Measurements from ENCODE around the gene EFHC1. TPM values are rescaled to one million over a fixed set of nuclear protein-coding genes. Genes with fewer than 3 reads are reported as not detected.

The EFHC1 gene
- total RNA-seq, 1 experiment from 2014 or later, result 13.2 TPM

GRCh38 chr6:52538252-52538900 lies 118.2 kb downstream of the EFHC1 start:
- no peak for TF ChIP-seq CTCF (conservative IDR thresholded peaks at IDR 0.05)
- no peak overlapping the region for H4K5ac ChIP-seq (ENCODE audit: insufficient read length, low read depth, low read length)
- no peak overlapping the region for H4K8ac ChIP-seq (replicated peaks; ENCODE audit: insufficient read length, low read depth, low read length)
- peaks cover 4 to 16% (median 5%) of the 10 kb centered on the region in 3 experiments; a peak in 4 of 7 replicates for H3K36me3 Mint-ChIP-seq (ENCODE audit: insufficient read depth in 1 of 3, low read depth in 3 of 3)
- peaks cover 4% of the 10 kb centered on the region; the same call in 1 of the 2 replicates for H3K79me2 ChIP-seq (ENCODE audit: insufficient read depth, low read length)
- H3K4me1 ChIP-seq (ENCODE audit: insufficient read depth, low read length), result peaks cover 19% of the 10 kb centered on the region; the same call in 1 of the 2 replicates
- H2BK20ac ChIP-seq (ENCODE audit: low read depth, low read length, poor library complexity, severe bottlenecking), result no peak overlapping the region
- no peak overlapping the region for H3K18ac ChIP-seq (ENCODE audit: insufficient read length, low read depth, low read length)
- no CpG with 5 or more reads among the region's 5 CpGs for WGBS (ENCODE audit: extremely low coverage, insufficient read length, low lambda C conversion rate)
- H3K56ac ChIP-seq (ENCODE audit: insufficient read length, low read depth, low read length), result no peak overlapping the region
- no peak overlapping the region for H3K27ac ChIP-seq (ENCODE audit: insufficient read length, low read depth, low read length)
- H3K27me3 ChIP-seq (ENCODE audit: insufficient read depth, low read length), result no peaks in the 10 kb centered on the region
- no peak overlapping the region for H2AFZ ChIP-seq (ENCODE audit: low read length)
- no peak overlapping the region for H2BK12ac ChIP-seq (ENCODE audit: insufficient read length, low read depth, low read length)
- DNase-seq, result no peak
- H2AK5ac ChIP-seq (ENCODE audit: insufficient read length, low read length), result no peak overlapping the region
- H3K4me1 Mint-ChIP-seq, result peaks cover 28 to 33% of the 10 kb centered on the region in 2 experiments
- H3K9ac ChIP-seq (ENCODE audit: extremely low read depth, insufficient read length, low read length), result no peak overlapping the region
- no peaks in the 10 kb centered on the region for H3K79me1 ChIP-seq (ENCODE audit: insufficient read depth, low read depth, low read length, poor library complexity, severe bottlenecking)
- H3K4me2 ChIP-seq (ENCODE audit: insufficient read depth, insufficient read length, low read length), result no peak overlapping the region
- H3K9me3 Mint-ChIP-seq, result no peaks in the 10 kb centered on the region
- H2BK120ac ChIP-seq (ENCODE audit: low read depth, low read length, poor library complexity, severe bottlenecking), result no peak overlapping the region
- no peak overlapping the region for H2BK5ac ChIP-seq (ENCODE audit: insufficient read length, low read length)
- H3K4ac ChIP-seq (ENCODE audit: low read depth, low read length), result no peak overlapping the region
- H3T11ph ChIP-seq (ENCODE audit: low read length), result no peak overlapping the region
- H3K27ac Mint-ChIP-seq, result no peak overlapping the region
- H3K23me2 ChIP-seq (ENCODE audit: insufficient read length, low read depth, low read length, poor library complexity, severe bottlenecking), result no peaks in the 10 kb centered on the region
- no peak overlapping the region for H3K4me3 Mint-ChIP-seq
- H2BK15ac ChIP-seq (ENCODE audit: low read depth, low read length), result no peak overlapping the region
- H3K23ac ChIP-seq (ENCODE audit: insufficient read length, low read depth, low read length), result no peak overlapping the region
- no peak overlapping the region for H3K14ac ChIP-seq (ENCODE audit: insufficient read depth, low read length)
- no peak overlapping the region for H4K91ac ChIP-seq (ENCODE audit: insufficient read length, low read depth, low read length)
- H3K27me3 Mint-ChIP-seq (ENCODE audit: low read depth), result no peaks in the 10 kb centered on the region
- H3K9me3 ChIP-seq (ENCODE audit: control insufficient read depth, low read depth, low read length), result no peaks in the 10 kb centered on the region
- no peaks in the 10 kb centered on the region for H4K20me1 ChIP-seq (ENCODE audit: control insufficient read depth, insufficient read depth, insufficient read length)

Measured in H9 (cell line).